Naive thymus-derived CD4-positive, alpha-beta T cell (primary cell): Measurements from ENCODE around the gene SIPA1L3. TPM values are rescaled to one million over a fixed set of nuclear protein-coding genes. Genes with fewer than 3 reads are reported as not detected.

Source experiments
- ATAC-seq: fragments of 150-1000 bp; cut with Tn5 transposase; 2 replicates; pipeline ENCODE4 v1.10.0; 2021; ENCODE audit warnings: mild to moderate bottlenecking, moderate library complexity
- CTCF ChIA-PET: fragments of 350-600 bp; sonication (Branson Sonifier 250); formaldehyde crosslinking; loops from one replicate; lab custom pipeline; 2021; ENCODE audit warnings: antibody characterized with exemption; lab: Charles Lee
- POLR2A ChIA-PET: fragments of 350-600 bp; sonication (Branson Sonifier 250); formaldehyde crosslinking; loops from one replicate; lab custom pipeline; 2021; ENCODE audit warnings: antibody characterized with exemption, inconsistent platforms; lab: Charles Lee
- DNase-seq, 9 donors: peaks; one replicate each; pipeline versions ENCODE4 v3.0.0 to v3.0.0-alpha.2; 2020 to 2022; ENCODE audit warnings: mixed read lengths in 1 of 9
- H3K27ac ChIP-seq: one replicate; pipeline ENCODE4 v1.7.0; 2013; ENCODE audit warnings: mild to moderate bottlenecking, low read depth, low read length, moderate library complexity
- H3K27me3 ChIP-seq, 2 donors: one replicate each; pipeline ENCODE4 v1.7.0; 2013; ENCODE audit warnings: low read length in 2 of 2, mild to moderate bottlenecking in 2 of 2, moderate library complexity in 2 of 2; ENCODE audit not compliant: control insufficient read depth in 2 of 2, insufficient read depth in 2 of 2
- H3K36me3 ChIP-seq, 3 experiments: 1 replicate in 2 of 3; 2 replicates in 1 of 3; pipeline ENCODE4 v1.7.0; 2013; ENCODE audit warnings: low read length in 3 of 3, mild to moderate bottlenecking in 3 of 3, moderate library complexity in 1 of 3; ENCODE audit not compliant: insufficient read depth in 3 of 3, control insufficient read depth in 2 of 3
- H3K4me1 ChIP-seq, 2 donors: one replicate each; pipeline ENCODE4 v1.7.0; 2013; ENCODE audit warnings: low read length in 2 of 2, mild to moderate bottlenecking in 2 of 2, moderate library complexity in 1 of 2; ENCODE audit not compliant: control insufficient read depth in 2 of 2, insufficient read depth in 2 of 2
- H3K4me3 ChIP-seq: 2 replicates; pipeline ENCODE4 v1.7.0; 2013; ENCODE audit warnings: mild to moderate bottlenecking, low read length
- H3K9me3 ChIP-seq, 3 experiments: 1 replicate in 2 of 3; 2 replicates in 1 of 3; pipeline ENCODE4 v1.7.0; 2013; ENCODE audit warnings: low read length in 3 of 3; ENCODE audit not compliant: control insufficient read depth in 2 of 3
- H3K27ac Mint-ChIP-seq, 9 donors: one replicate each; pipeline ENCODE4 v1.8.0; 2020 to 2022; ENCODE audit warnings: mixed read lengths in 9 of 9, mild to moderate bottlenecking in 8 of 9, moderate library complexity in 5 of 9, inconsistent platforms in 2 of 9
- H3K27me3 Mint-ChIP-seq, 5 donors: one replicate each; pipeline ENCODE4 v1.8.0; 2021 to 2022; ENCODE audit warnings: mixed read lengths in 5 of 5, mild to moderate bottlenecking in 1 of 5
- H3K36me3 Mint-ChIP-seq, 5 donors: one replicate each; pipeline ENCODE4 v1.8.0; 2020 to 2022; ENCODE audit warnings: mixed read lengths in 5 of 5, mild to moderate bottlenecking in 3 of 5, inconsistent platforms in 1 of 5
- H3K4me1 Mint-ChIP-seq, 7 donors: one replicate each; pipeline ENCODE4 v1.8.0; 2020 to 2022; ENCODE audit warnings: mixed read lengths in 7 of 7, mild to moderate bottlenecking in 3 of 7, inconsistent platforms in 1 of 7
- H3K4me3 Mint-ChIP-seq, 10 donors: one replicate each; pipeline ENCODE4 v1.8.0; 2020 to 2022; ENCODE audit warnings: mild to moderate bottlenecking in 10 of 10, mixed read lengths in 10 of 10, moderate library complexity in 6 of 10, inconsistent platforms in 2 of 10
- H3K9me3 Mint-ChIP-seq, 11 donors: one replicate each; pipeline ENCODE4 v1.8.0; 2020 to 2022; ENCODE audit warnings: mixed read lengths in 11 of 11, mild to moderate bottlenecking in 4 of 11, inconsistent platforms in 1 of 11, moderate library complexity in 1 of 11
- intact Hi-C, 2 donors: fragments of 100-400 bp; cut with micrococcal nuclease; formaldehyde crosslinking; loops; one replicate each; pipeline ENCODE4 v1.15.1; 2023
- polyA plus RNA-seq, 2 donors: library from polyadenylated mRNA; unstranded; fragments of 300-500 nt; fragmentation: Illumina TruSeq; gene quantifications; one replicate each; pipeline ENCODE4 v1.2.3, GENCODE V29; 2021
- total RNA-seq, 6 experiments: library from RNA in 5 of 6; stranded (reverse) in 5 of 6; gene quantifications; 1 replicate in 5 of 6; 2 replicates in 1 of 6; pipeline ENCODE4 v1.2.3 and lab custom pipeline; 2021 to 2026

The SIPA1L3 gene
- total and polyA plus RNA-seq, 7 experiments from 2014 or later = 0.91 to 38.7 (median 22.5) TPM

- POLR2A ChIA-PET = no interaction called here
- Mint-ChIP-seq H3K4me3 (no peak overlapping the region), H3K27ac (no peak overlapping the region), H3K9me3 (peaks cover 0 to 77% (median 17%) of the 10 kb centered on the region in 11 donors), H3K4me1 (peaks cover 0 to 13% (median 9%) of the 10 kb centered on the region in 7 donors), H3K27me3 (no peaks in the 10 kb centered on the region), H3K36me3 (peaks cover 0 to 43% (median 30%) of the 10 kb centered on the region in 5 donors)
- H3K36me3 ChIP-seq = no peaks in the 10 kb centered on the region
- intact Hi-C loops = no loop called here
- CTCF ChIA-PET = no interaction called here
- no peaks in the 10 kb centered on the region for H3K27me3 ChIP-seq
- H3K27ac ChIP-seq = no peak overlapping the region
- peaks cover 0 to 10% (median 0%) of the 10 kb centered on the region in 3 experiments for H3K9me3 ChIP-seq
- H3K4me1 ChIP-seq = no peaks in the 10 kb centered on the region
- ATAC-seq (no peak), DNase-seq (no peak)
- H3K4me3 ChIP-seq = no peak overlapping the region
These were observed 49.0 kb downstream of the SIPA1L3 start for GRCh38 chr19:37955986-37956385.

- H3K4me1 Mint-ChIP-seq = peaks cover 0 to 14% (median 9%) of the 10 kb centered on the region in 7 donors
- Histone ChIP-seq H3K36me3 (no peaks in the 10 kb centered on the region), H3K27ac (no peak overlapping the region), H3K4me3 (no peak overlapping the region), H3K4me1 (no peaks in the 10 kb centered on the region), H3K9me3 (peaks cover 0 to 17% (median 0%) of the 10 kb centered on the region in 3 experiments), H3K27me3 (no peaks in the 10 kb centered on the region)
- intact Hi-C loops = no loop called here
- no peaks in the 10 kb centered on the region for H3K27me3 Mint-ChIP-seq
- ChIA-PET POLR2A (no interaction called here), CTCF (interaction anchor here (0.6 kb wide), 1 partner anchor 960 kb away, joined by 3 read pairs; no protein-coding TSS in a partner anchor)
- H3K27ac Mint-ChIP-seq = no peak overlapping the region
- DNase-seq = no peak
- H3K4me3 Mint-ChIP-seq = no peak overlapping the region
- no peak for ATAC-seq
- peaks cover 0 to 81% (median 23%) of the 10 kb centered on the region in 11 donors for H3K9me3 Mint-ChIP-seq
- peaks cover 5 to 47% (median 34%) of the 10 kb centered on the region in 5 donors for H3K36me3 Mint-ChIP-seq
These were observed 50.2 kb downstream of the SIPA1L3 start for GRCh38 chr19:37957176-37957575.

- H3K9me3 ChIP-seq = peaks cover 0 to 12% (median 0%) of the 10 kb centered on the region in 3 experiments
- DNase-seq (no peak), ATAC-seq (no peak)
- Mint-ChIP-seq H3K9me3 (peaks cover 0 to 75% (median 19%) of the 10 kb centered on the region in 11 donors), H3K4me1 (peaks cover 0 to 14% (median 11%) of the 10 kb centered on the region in 7 donors), H3K36me3 (peaks cover 5 to 45% (median 36%) of the 10 kb centered on the region in 5 donors), H3K27ac (no peak overlapping the region), H3K4me3 (no peak overlapping the region), H3K27me3 (no peaks in the 10 kb centered on the region)
- H3K4me3 ChIP-seq = no peak overlapping the region
- POLR2A ChIA-PET = no interaction called here
- H3K4me1 ChIP-seq = no peaks in the 10 kb centered on the region
- no peak overlapping the region for H3K27ac ChIP-seq
- H3K27me3 ChIP-seq = no peaks in the 10 kb centered on the region
- intact Hi-C loops = no loop called here
- CTCF ChIA-PET = no interaction called here
- no peaks in the 10 kb centered on the region for H3K36me3 ChIP-seq
These were observed 52.7 kb downstream of the SIPA1L3 start for GRCh38 chr19:37959665-37960114.

- ATAC-seq (no peak), DNase-seq (no peak)
- ChIA-PET CTCF (no interaction called here), POLR2A (no interaction called here)
- peaks cover 0 to 62% (median 15%) of the 10 kb centered on the region in 11 donors for H3K9me3 Mint-ChIP-seq
- no peak overlapping the region for H3K27ac ChIP-seq
- H3K36me3 Mint-ChIP-seq = peaks cover 5 to 42% (median 31%) of the 10 kb centered on the region in 5 donors
- no peaks in the 10 kb centered on the region for H3K27me3 Mint-ChIP-seq
- H3K4me1 Mint-ChIP-seq = peaks cover 0 to 14% (median 10%) of the 10 kb centered on the region in 7 donors
- no peaks in the 10 kb centered on the region for H3K36me3 ChIP-seq
- intact Hi-C loops = no loop called here
- H3K9me3 ChIP-seq = peaks cover 0 to 12% (median 0%) of the 10 kb centered on the region in 3 experiments
- no peak overlapping the region for H3K27ac Mint-ChIP-seq
- H3K27me3 ChIP-seq = no peaks in the 10 kb centered on the region
- no peaks in the 10 kb centered on the region for H3K4me1 ChIP-seq
- H3K4me3 Mint-ChIP-seq = no peak overlapping the region
- H3K4me3 ChIP-seq = no peak overlapping the region
These were observed 54.2 kb downstream of the SIPA1L3 start for GRCh38 chr19:37961198-37961597.

- Mint-ChIP-seq H3K4me1 (peaks cover 0 to 14% (median 10%) of the 10 kb centered on the region in 7 donors), H3K9me3 (peaks cover 0 to 55% (median 12%) of the 10 kb centered on the region in 11 donors), H3K27ac (no peak overlapping the region), H3K4me3 (no peak overlapping the region), H3K36me3 (peaks cover 6 to 36% (median 32%) of the 10 kb centered on the region in 5 donors), H3K27me3 (no peaks in the 10 kb centered on the region)
- intact Hi-C loops = no loop called here
- Histone ChIP-seq H3K36me3 (no peaks in the 10 kb centered on the region), H3K9me3 (peaks cover 0 to 6% (median 0%) of the 10 kb centered on the region in 3 experiments), H3K27me3 (no peaks in the 10 kb centered on the region), H3K4me3 (no peak overlapping the region), H3K27ac (no peak overlapping the region), H3K4me1 (no peaks in the 10 kb centered on the region)
- POLR2A ChIA-PET = interaction anchor here (0.6 kb wide), 1 partner anchor 10 kb away, joined by 3 read pairs; no protein-coding TSS in a partner anchor
- no peak for DNase-seq
- CTCF ChIA-PET = no interaction called here
- no peak for ATAC-seq
These were observed 56.4 kb downstream of the SIPA1L3 start for GRCh38 chr19:37963190-37963936.

GRCh38 chr19:37964109-37964508 is 57.1 kb downstream of the SIPA1L3 start:
- Histone ChIP-seq H3K27ac (no peak overlapping the region), H3K4me1 (no peaks in the 10 kb centered on the region), H3K36me3 (no peaks in the 10 kb centered on the region), H3K27me3 (no peaks in the 10 kb centered on the region), H3K9me3 (peaks cover 0 to 6% (median 0%) of the 10 kb centered on the region in 3 experiments), H3K4me3 (no peak overlapping the region)
- Mint-ChIP-seq H3K4me3 (no peak overlapping the region), H3K27ac (no peak overlapping the region), H3K9me3 (peaks cover 0 to 55% (median 14%) of the 10 kb centered on the region in 11 donors), H3K27me3 (no peaks in the 10 kb centered on the region), H3K36me3 (peaks cover 10 to 35% (median 30%) of the 10 kb centered on the region in 5 donors), H3K4me1 (peaks cover 0 to 12% (median 8%) of the 10 kb centered on the region in 7 donors)
- intact Hi-C loops = no loop called here
- POLR2A ChIA-PET = no interaction called here
- DNase-seq (no peak), ATAC-seq (no peak)
- CTCF ChIA-PET = no interaction called here
